ENCODE data around the gene HS6ST3.
"Not testable (repeated sequence)": the region's sequence is repeated elsewhere in the genome, so short reads cannot be mapped to it uniquely, and the experiment has no call there.

HS6ST3 gene

GRCh38 chr13:96089749-96090239 is at the start of gene HS6ST3:
HS6ST3 (plus strand) TSS chr13:96090107.
- no peak for DNase-seq

GRCh38 chr13:96041326-96042110 is 48.4 kb upstream of the HS6ST3 start:
- no peak for DNase-seq

GRCh38 chr13:96044238-96044637 is 45.7 kb upstream of the HS6ST3 start:
- DNase-seq, result no peak

GRCh38 chr13:96046449-96047126 is 43.3 kb upstream of the HS6ST3 start:
- DNase-seq, result not testable (repeated sequence)

GRCh38 chr13:96050955-96051354 is 39.0 kb upstream of the HS6ST3 start:
- DNase-seq, result not testable (repeated sequence)

- DNase-seq, result not testable (repeated sequence)
Observed at GRCh38 chr13:96051491-96051890, 38.4 kb upstream of the HS6ST3 start.

- not testable (repeated sequence) for DNase-seq
Observed at GRCh38 chr13:96051946-96052345, 38.0 kb upstream of the HS6ST3 start.

- DNase-seq, result no peak
Observed at GRCh38 chr13:96052656-96053002, 37.3 kb upstream of the HS6ST3 start.

GRCh38 chr13:96053003-96053703 is 36.8 kb upstream of the HS6ST3 start, which contains the start of gene UGGT2:
UGGT2 (minus strand) TSS chr13:96053401; CDS start chr13:96053312, 89 bp downstream.
- peak; percentile 84 for DNase-seq

GRCh38 chr13:96065849-96066248 is 24.1 kb upstream of the HS6ST3 start:
- no peak for DNase-seq

- no peak for DNase-seq
Observed at GRCh38 chr13:96068729-96069128, 21.2 kb upstream of the HS6ST3 start.

- no peak for DNase-seq
Observed at GRCh38 chr13:96071504-96071903, 18.4 kb upstream of the HS6ST3 start.

GRCh38 chr13:96072392-96072791 is 17.5 kb upstream of the HS6ST3 start:
- no peak for DNase-seq

GRCh38 chr13:96075953-96076543 is 13.9 kb upstream of the HS6ST3 start:
- DNase-seq, result no peak

GRCh38 chr13:96080676-96081075 is 9.2 kb upstream of the HS6ST3 start:
- DNase-seq, result no peak

- DNase-seq, result no peak
Observed at GRCh38 chr13:96081888-96082287, 8.0 kb upstream of the HS6ST3 start.

GRCh38 chr13:96082640-96083039 is 7.3 kb upstream of the HS6ST3 start:
- no peak for DNase-seq

- no peak for DNase-seq
Observed at GRCh38 chr13:96086736-96087135, 3.2 kb upstream of the HS6ST3 start.

- no peak for DNase-seq
Observed at GRCh38 chr13:96089139-96089538, 768 bp upstream of the HS6ST3 start.

- no peak for DNase-seq
Observed at GRCh38 chr13:96090240-96091101, 564 bp downstream of the HS6ST3 start.

- DNase-seq, result no peak
Observed at GRCh38 chr13:96091164-96092117, 1.5 kb downstream of the HS6ST3 start.
